ENCODE results near the gene SERPINE2.
"Not testable (repeated sequence)": the region's sequence is repeated elsewhere in the genome, so short reads cannot be mapped to it uniquely, and the experiment has no call there.

The SERPINE2 gene

DNA sequence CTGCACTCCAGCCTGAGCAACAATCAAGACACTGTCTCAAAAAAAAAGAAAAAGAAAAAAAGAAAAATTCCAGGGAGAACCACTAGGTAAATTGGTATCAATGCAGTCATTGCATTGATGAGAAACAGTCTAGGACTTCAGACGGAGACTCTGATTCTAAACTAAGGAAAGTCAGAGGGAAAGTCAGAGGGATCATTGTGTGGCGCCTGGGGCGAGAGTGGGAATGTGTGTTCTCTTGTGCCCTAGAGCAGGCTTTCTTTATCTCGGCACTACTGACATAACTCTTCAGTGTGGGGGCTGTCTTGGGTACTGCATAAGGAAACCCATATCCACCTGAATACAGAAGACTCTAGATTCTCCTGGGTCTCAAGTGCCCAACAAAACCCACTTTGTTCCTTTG lies 24.8 kb downstream of the SERPINE2 start:
- DNase-seq (ENCODE audit: low spot score): no peak

DNA sequence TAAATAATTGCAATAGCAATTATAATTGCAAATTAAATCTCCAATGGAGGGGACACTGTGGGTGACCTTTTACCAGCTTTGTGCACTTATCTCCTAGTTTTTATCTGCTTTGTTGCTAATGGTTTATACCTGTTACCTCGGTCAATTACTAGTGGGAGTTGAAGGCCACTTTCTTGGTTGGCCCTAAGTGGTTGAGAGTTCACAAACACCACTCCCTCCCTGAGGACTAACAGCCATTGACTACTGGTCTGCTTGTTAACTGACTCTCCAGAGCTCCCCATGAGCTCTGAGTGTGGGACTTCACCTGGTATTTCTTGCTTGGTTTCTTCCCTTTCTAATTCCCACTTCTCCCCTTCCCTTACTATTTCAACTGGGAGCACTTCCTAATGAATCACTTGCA lies 27.2 kb downstream of the SERPINE2 start:
- no peak for DNase-seq (ENCODE audit: low spot score)

DNA sequence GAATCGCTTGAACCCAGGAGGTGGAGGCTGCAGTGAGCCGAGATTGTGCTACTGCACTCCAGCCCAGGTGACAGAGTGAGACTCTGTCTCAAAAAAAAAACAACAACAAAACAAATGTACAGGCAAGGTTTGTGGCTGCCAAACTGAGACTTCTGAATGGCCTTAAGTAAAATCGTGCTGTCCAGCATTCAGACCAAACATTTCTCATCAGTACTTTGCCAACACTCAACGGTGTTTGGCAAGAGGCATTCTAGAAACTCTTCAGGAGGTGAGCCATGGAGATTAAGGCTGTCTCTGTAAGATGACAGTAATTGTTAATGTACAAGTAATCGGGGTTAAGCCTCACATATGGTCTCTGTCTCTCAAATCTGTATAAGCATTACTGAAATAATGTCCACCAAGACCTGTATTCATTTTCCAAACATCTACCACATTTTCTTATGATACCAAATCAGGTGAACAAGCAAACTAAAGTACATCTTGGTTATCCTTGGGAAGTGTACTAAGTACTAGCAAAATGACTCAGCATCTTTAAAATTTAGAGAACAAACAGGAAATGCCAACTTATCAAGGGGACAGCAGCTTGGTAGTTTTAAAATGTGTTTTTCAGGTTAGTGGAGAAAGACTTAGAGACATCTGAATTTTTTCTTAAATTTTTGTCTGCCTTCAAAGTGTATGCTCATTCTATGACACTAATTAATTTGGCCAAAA lies 29.3 kb downstream of the SERPINE2 start:
- DNase-seq (ENCODE audit: low spot score): no peak

DNA sequence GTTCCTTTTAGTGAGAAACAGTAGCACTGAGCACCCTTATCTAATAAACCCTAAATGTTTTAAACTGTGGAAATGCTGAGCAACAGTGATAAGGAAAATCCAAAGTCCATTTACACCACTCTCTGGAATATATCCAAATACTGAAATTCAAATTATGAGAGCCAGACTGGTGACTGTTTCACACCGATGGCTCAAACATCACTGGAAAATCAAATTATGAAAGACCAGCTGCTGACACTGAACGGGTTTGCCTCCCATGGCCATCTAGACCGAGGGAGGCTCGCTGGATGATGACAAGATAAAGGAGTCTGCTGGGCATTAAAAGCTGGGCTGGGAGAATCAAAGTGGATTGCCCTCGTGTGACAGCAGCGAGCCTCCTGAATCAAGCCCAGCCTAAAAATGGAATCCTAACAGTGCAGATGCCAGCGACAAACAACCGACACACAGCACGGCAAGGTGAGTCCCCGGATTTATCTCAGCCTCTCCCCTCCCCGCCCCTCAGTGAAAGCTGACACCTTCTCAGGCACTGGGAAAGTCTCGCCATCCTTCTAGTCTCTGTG lies 30.3 kb downstream of the SERPINE2 start:
- DNase-seq (ENCODE audit: low spot score): no peak

DNA sequence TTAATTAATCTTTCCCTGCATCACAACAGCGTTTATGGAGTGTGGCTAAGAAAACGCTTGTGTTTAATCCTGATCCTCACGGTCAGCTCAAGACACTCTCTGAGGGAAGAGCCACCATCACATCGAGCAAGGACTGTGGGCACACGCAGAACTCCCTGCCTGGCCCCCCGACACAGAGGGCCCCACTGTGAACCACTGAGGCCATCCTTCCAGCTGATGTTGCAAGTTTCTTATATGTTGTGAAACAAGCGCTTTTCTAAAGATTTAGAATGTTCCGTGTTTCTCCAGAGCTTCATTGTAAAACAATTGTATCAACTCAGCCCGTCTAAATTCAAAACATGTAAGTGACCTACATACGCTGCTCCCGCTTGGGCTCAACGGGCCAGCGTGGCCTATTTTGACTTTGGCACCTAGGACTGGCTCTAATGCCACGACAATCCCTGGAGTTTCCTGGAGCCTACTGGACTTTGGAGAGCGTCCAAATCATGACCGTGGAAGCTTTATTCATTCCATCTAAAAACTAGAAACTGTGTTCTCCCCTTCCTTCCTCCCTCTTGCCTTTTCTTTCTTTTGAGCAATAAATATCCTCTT lies 34.9 kb downstream of the SERPINE2 start:
- DNase-seq (ENCODE audit: low spot score): no peak

DNA sequence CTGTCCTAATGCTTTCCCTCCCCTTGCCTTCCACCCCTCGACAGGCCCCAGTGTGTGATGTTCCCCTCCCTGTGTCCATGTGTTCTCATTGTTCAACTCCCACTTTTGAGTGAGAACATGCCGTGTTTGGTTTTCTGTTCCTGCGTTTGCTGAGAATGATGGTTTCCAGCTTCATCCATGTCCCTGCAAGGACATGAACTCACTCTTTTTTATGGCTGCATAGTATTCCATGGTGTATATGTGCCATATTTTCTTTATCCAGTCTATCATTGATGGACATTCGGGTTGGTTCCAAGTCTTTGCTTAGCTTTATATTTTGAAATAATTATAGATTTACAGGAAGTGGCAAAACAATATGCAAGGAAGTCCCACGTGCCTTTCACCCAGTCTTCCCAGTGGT lies 38.4 kb downstream of the SERPINE2 start:
- not testable (repeated sequence) for DNase-seq (ENCODE audit: low spot score)

DNA sequence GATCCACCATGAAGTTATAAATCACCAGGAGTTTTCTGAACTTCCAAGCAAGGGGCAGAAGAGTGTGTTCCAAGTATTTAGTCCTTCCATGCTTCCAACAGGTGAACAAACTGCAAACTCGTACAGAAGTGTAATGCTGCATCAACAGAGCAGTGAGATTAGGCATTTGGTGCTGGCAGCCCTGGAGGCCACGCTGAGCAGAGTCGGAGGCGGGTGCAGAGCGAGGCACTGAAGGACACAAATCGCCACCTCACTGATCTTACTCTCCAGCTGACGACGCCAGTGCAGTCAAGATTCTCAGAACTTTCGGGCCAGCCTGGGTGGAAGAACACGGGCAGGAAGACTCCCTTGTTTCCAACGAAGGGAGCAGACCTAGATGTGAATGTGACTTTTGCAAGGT lies 39.2 kb downstream of the SERPINE2 start:
- no peak for DNase-seq (ENCODE audit: low spot score)

DNA sequence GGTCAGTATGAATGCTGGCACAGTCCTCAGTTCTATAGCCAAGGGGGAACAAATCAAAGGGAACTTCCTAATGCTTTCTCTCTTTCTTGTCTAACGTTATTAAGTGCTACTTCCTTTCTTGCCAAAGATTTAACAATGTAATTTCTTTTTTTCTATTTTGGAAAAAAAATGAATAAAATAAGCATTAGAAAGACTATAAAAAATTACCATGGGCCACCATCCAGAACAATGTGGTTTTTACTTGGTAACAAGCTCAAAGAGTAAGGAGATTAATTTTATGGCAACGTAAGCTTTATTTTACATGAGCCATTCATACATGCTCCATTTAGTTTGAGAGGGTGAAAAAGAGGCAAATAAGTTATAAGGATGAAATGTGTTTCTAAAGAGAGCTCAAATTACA lies 40.1 kb downstream of the SERPINE2 start:
- DNase-seq (ENCODE audit: low spot score): no peak

DNA sequence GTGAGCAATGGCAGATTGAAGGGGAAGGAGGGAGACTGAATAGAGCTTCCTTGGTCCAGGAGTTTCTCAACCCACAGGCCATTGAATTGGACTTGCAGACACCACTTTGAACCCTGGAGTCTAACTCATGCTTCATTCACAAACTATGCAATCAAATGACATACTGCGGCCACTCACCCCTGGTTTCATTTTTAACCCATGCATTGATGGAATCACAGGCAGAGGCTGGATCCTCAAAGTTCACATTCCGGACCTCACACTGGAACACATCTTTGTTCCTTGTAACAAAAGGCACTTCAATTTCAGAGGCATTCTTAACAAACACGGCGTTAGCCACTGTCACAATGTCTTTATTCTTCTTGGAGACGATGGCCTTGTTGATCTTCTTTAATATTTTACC lies 41.1 kb downstream of the SERPINE2 start:
- DNase-seq (ENCODE audit: low spot score): no peak

DNA sequence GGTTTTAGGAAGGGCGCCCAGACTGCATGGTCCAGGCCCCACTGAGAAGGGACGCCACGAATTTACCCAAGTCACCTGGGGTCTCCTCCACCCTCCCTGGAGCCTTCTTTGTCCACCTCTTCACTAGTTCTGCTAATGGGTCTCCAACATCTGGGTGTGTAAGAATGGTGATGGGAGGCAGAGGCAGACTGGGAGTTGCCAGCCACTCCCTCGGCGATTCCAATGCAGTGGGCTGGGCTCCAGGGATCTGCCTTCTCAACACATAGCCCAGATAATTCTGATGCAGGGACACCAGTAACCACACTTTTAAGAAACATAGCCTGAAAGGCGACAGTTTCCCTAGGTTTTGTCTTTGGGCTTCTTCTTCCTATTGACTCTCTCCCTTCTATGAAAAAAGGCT lies 42.7 kb downstream of the SERPINE2 start:
- DNase-seq (ENCODE audit: low spot score): no peak

DNA sequence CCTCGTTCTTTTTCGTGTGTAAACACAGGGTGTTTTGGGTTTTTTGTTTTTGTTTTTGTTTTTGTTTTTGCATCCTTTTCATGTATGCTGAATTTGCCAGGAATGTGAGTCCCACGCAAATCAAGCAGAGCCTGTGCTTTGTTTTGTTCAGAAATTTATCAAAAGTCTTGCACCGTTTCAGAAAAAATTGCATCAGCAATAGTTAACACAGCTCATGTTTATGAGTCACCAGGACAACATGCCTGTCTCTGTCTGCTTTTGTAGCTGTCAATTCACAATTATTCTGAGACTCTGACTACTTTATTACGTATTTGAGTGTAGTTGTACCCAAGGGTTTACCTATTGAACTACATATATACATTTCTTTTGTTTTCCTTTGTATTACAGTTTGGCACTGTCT lies 43.5 kb downstream of the SERPINE2 start:
- DNase-seq (ENCODE audit: low spot score): peak; percentile 64

DNA sequence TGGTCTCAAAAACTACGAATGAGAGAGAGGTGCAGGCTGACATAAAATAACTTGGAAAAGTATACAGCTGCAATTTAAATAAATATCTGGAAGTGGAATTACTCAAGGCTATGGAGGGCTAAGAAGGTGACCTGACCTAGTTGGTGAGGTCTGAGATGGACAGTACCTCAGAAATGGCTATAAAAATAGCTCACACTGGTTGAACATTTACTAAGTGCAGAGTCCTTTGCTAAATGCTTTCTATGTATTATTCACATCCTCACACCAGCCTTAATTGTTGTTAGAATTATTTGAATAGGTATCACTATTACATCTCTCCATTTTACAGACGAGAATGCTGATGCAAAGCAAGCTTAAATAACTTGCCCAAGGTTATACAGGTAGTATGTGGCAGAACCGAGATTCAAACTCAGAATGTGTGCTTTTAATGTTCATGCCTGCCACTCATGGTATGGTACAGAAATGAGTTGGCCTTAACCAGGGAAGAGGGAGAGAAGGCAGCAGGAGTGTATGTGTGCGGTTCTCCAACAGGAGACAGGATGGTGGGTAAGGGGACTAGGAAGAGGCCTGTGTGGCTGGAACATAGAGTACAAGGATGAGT lies 44.4 kb downstream of the SERPINE2 start:
- DNase-seq (ENCODE audit: low spot score): no peak

DNA sequence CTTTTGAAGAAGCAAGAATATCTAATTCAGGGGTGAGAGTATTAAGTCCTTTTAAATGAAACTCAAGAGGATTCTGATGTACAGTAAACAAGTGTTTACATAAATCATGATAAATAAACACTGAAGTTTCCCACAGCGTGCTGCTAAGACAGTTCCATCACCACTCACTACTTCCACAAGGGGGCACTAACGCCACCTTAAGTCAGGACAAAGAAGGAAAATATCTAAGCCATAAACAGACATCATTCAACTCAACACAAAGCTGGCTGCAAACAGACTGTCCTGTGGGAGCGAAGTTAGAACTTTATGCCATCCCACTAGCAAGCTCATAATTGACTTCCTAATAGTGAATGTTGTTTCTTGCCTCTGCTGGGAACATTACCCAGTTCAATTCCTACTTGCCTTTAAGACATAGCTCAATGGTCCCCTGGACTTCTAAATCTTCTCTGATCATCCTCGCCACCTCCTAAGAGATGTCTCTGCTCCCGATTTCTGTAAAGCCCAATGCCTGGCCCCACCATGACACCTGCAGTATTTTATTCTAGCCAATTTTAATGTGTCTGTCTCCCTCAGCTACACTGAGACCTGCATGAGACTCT lies 45.4 kb downstream of the SERPINE2 start:
- peak; percentile 80 for DNase-seq (ENCODE audit: low spot score)

DNA sequence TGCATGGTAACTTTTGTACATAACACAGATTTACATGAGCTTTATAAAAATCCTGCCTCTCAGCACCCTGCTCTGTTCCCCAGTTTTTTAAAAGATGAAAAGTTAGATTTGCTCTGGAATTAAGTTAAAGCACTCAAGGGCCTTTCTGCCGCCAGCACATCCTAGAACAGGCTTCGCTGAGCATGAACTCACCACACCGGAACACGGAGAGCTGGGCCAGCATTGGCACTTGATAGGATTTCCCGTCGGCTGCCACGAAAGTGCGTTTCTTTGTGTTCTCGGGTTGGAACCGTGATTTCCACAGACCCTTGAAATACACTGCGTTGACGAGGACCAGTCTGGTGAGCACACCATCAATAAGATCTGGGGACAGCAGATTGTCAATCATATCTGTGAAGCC lies 47.5 kb downstream of the SERPINE2 start:
- DNase-seq (ENCODE audit: low spot score): no peak

DNA sequence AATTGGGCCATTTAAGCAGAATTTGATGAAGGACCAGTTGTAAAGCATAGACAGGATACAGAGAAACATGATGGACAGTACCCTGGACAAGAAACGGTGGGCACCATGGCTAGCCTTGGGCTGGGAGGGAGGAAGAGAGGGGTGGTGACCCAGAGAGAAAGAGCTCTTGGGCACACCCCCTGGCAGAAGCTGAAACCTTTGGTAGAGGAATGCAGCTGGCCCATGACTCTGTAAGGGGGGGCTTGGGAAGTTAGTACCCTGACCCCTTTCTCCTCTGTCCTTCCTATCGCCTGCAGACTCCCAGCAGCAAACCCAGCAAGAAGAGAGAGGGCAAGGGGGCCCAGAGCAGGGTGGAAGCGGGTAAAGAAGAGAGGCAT lies 49.2 kb downstream of the SERPINE2 start:
- no peak for DNase-seq (ENCODE audit: low spot score)

DNA sequence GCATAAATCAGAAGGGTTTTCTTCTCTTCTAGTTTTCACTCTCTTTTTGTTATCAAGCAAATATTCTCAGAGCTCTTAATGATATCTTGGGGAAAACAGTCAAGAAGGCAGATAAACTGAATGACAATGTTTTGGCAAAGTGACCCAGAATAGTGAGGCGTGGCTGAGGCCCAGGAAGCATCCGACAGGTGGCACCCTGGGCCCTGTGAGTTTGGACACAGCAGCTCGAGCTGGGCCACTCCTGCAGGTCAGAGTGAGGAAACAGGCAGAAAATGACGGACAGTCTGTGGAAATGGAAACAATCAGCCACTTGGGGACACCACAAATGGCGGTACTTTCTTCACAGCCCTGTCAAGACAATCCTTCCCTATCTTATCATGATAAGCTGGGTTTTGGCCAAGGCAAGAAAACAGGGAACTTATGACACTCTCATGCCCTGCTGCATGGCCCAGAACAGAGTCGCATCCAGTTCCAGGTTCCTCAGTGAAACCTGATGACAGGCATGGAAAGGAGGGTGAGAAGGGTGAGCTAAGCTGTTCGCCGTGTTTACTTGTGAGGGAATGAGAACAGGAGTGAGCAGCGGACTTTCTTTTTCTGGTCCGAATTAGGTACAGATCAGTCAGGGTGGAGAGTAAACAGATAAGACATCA lies 49.8 kb downstream of the SERPINE2 start:
- no peak for DNase-seq (ENCODE audit: low spot score)

DNA sequence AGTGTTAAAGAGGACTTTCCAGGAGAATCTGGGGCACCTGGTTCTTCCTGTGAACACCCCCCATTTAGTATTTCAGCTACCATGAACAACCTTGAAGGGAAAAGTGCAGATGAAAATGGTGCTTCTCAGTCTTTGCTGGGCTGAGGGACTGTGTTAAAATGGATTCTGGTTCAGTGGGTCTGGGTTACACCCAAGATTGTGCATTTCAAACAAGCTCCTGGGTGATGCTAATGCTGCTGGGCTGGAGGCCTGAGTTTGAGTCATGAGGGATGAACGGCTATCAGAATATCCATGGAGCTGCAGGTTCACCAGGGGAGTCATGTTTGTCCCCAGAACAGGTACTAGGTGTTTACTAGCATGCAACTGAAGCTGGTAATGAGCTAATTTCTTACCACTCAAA lies 57.8 kb downstream of the SERPINE2 start:
- DNase-seq (ENCODE audit: low spot score): no peak

DNA sequence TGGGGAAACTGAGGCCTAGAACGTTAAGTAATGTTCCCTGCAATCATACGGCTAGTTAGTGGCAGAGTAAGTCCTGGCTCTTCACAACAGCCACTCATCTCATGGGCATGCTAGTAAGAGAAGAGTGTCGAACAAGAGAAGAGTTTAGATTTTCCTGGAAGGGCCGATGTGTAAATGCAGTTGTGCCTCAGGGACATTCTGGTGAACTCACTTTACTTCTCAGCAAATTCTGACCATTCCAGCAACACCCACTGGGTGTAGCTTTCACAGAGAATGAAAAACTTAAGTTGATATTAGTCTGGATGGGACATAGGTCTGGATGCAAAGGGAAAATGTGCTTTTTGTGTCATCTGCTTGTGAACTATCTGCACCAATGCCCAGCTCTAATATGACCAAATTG lies 58.3 kb downstream of the SERPINE2 start:
- no peak for DNase-seq (ENCODE audit: low spot score)

DNA sequence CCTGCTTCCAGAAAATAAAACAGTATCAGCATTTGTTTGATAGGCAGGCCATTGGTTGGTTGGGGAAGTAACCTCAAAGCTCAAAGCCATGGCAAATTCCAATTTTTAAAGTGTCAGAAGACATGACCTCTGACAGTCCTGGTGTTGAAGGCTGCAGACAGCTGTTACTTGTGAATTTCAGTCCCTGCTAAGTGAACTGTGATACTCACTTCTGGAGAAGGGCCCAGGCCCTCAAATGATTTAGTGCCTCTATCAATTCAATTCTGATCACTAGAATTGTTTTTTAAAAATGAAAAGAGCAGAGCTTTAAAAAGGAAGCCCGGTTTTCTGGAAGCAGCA lies 58.7 kb downstream of the SERPINE2 start:
- no peak for DNase-seq (ENCODE audit: low spot score)

DNA sequence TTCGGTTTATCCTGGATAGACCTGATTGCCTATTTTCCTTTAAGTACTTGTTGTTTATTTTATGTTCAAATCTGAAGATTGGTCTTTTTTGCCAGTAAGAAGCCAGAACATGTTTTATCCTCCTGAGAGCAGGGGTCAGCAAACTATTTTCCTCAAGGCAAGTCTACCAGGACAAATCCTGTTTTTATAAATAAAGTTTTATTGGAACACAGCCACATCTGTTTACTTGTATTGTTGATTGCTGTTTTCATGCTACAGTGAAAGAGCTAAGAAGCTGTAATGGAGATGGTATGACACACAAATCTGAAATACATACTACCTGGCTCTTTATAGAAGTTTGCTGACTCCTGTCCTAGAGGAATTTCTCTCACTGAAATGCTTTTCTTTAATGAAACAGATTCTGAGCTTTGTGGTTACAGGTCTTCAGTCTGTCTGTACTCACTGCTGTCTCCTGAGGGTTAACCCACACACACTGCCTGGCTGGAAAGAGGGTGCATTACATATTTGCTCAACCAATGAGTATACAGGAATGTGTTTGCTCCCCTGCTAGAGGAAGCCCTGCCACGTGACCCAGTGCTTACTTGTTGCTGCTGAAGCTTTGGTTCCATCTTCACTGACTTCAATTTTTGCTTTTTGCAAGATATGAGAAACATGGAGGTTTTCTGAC lies 59.2 kb downstream of the SERPINE2 start:
- DNase-seq (ENCODE audit: low spot score): no peak

DNA sequence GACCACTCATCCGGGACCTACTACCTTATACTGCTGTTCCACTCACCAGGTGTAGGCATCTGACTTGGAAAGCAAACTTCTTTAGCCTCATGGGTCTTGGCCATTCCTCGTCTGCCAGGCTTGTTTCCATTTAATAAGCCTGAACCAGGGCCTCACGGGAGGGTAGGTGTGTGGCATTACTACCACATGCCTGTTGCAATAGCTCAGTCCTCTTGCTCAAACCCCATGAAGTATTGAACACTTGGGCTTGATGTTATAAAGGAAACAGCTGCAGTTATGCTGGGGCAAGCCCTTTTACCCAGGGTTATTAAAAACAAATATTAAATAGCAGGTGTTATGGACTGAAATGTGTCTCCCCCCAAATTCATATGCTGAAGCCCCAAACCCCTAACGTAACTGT lies 60.6 kb downstream of the SERPINE2 start:
- no peak for DNase-seq (ENCODE audit: low spot score)

DNA sequence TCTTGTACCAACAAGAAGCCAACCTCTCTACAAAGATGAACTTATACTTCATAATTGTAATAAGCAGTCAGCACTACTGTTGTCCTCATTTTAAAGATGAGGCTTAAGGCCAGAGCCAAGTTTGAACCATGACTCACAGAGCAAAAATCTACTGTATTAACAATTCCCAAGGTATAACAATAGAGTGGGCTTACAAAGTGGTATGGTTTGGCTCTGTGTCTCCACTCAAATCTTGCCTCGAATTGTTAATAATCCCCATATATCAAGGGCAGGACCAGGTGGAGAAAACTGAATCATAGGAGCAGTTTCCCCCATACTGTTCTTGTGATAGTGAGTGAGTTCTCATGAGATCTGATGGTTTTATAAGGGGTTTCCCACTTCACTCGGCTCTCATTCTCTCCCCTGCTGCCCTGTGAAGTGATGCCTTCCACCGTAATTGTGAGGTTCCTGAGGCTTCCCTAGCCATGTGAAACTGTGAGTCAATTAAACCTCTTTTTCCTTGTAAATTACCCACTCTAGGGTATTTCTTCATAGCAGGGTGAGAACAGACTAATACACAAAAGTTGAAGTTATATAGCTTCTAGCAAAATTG lies 62.4 kb downstream of the SERPINE2 start:
- no peak for DNase-seq (ENCODE audit: low spot score)
